Measurements from ENCODE around the gene MICALL2. TPM values are rescaled to one million over a fixed set of nuclear protein-coding genes. Genes with fewer than 3 reads are reported as not detected.

MICALL2 gene
- total and polyA plus RNA-seq, 8 donors = 8.3 to 93.6 (median 12.8) TPM

DNA sequence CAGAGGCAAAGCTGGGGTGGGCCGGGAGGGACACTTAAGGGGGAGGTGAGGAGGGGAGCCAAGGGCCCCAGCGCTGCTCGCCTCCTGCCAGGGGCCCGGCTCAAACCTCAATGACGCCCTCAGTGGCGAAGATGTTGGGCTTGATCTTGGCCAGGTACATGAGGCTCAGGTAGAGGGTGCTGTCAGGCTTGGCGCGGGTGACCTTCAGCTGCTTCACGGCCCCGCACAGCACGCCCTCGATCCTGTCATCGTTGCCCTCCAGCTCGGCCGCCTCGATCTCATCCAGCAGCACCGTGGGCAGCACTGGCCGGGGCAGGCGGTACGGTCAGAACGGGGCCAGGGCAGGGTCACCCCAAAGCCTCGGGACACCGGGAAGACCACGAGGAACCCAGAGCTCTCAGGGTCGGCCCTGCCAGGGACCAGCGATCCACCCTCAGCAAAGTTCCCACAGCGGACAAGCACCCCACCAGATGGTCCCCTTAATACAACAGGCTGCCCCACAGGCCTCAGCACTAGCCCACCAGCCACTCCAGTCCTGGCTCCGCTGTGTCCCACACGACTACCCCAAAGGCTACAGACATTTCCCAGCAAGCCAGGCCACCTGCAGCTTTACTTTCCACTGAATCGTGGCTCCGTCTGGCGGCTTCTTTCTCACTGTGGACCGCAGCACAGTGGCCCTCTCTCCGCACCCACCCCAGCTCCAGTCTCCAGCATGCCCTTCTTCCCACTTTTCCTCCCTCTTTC is 41.0 kb upstream of the MICALL2 start:
- Histone ChIP-seq H3K27ac (no peak overlapping the region), H3K4me1 (peaks cover 0 to 9% (median 8%) of the 10 kb centered on the region in 3 donors), H3K36me3 (peaks cover 0 to 37% (median 19%) of the 10 kb centered on the region in 3 donors), H3K4me3 (no peak overlapping the region), H3K27me3 (no peaks in the 10 kb centered on the region), H3K9me3 (no peaks in the 10 kb centered on the region)
- intact Hi-C loops (cut with DNase I) = loop anchor here in 1 of 3 donors (10.0 kb wide), 1 partner anchor 55 kb away; no protein-coding TSS in a partner anchor
- ATAC-seq = no peak
- FAIRE-seq = no peak
- peak in 1 of 6 donors; percentile 64 for DNase-seq
- TF ChIP-seq, protein P1, sequence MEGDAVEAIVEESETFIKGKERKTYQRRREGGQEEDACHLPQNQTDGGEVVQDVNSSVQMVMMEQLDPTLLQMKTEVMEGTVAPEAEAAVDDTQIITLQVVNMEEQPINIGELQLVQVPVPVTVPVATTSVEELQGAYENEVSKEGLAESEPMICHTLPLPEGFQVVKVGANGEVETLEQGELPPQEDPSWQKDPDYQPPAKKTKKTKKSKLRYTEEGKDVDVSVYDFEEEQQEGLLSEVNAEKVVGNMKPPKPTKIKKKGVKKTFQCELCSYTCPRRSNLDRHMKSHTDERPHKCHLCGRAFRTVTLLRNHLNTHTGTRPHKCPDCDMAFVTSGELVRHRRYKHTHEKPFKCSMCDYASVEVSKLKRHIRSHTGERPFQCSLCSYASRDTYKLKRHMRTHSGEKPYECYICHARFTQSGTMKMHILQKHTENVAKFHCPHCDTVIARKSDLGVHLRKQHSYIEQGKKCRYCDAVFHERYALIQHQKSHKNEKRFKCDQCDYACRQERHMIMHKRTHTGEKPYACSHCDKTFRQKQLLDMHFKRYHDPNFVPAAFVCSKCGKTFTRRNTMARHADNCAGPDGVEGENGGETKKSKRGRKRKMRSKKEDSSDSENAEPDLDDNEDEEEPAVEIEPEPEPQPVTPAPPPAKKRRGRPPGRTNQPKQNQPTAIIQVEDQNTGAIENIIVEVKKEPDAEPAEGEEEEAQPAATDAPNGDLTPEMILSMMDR (IDR thresholded peaks at IDR 0.05) = no peak
- WGBS, 2 donors = 91 to 95% methylated on average over 34 of the region's 34 CpGs

DNA sequence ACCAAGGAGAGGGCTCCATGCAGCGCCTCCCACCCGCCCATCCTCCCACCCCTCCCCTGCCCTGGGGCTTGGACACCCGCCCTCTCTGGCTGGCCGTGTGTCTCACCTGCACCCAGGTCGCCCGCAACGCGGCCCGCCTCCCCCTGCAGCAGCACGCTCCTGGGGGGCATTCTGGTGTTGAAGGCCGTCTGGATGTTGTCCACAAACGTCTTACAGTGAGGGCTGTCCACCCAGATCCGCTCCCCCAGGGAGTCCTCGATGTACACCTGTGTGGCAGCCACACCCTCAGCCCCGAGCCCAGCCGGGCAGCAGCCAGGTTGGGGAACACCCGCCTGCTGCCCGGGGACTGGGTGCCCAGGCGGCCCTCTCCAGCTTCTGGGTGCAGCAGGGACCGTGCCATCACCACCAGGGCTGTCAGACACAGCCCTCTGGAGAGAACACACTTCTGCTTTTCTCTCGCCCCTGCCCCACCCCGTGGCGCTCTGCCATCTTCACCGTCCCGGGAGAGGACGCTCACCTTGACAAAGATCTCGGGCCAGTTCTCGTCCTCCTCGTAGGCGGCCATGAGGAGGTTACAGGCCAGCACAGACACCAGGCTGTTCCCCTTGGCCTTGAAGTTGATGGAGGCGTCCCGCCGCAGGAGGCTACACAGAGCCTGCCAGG is 40.2 kb upstream of the MICALL2 start:
- Histone ChIP-seq H3K4me1 (peaks cover 0 to 9% (median 8%) of the 10 kb centered on the region in 3 donors), H3K27ac (no peak overlapping the region), H3K27me3 (no peaks in the 10 kb centered on the region), H3K4me3 (no peak overlapping the region), H3K9me3 (no peaks in the 10 kb centered on the region), H3K36me3 (peaks cover 0 to 44% (median 19%) of the 10 kb centered on the region in 3 donors)
- DNase-seq = peak in 1 of 6 donors; percentile 64
- FAIRE-seq = no peak
- ATAC-seq = no peak
- WGBS, 2 donors = 89 to 93% methylated on average over 32 to 33 of the region's 33 CpGs
- intact Hi-C loops (cut with DNase I) = loop anchor here in 1 of 3 donors (10.0 kb wide), 1 partner anchor 55 kb away; no protein-coding TSS in a partner anchor
- TF ChIP-seq, protein P1 (IDR thresholded peaks at IDR 0.05) = no peak

DNA sequence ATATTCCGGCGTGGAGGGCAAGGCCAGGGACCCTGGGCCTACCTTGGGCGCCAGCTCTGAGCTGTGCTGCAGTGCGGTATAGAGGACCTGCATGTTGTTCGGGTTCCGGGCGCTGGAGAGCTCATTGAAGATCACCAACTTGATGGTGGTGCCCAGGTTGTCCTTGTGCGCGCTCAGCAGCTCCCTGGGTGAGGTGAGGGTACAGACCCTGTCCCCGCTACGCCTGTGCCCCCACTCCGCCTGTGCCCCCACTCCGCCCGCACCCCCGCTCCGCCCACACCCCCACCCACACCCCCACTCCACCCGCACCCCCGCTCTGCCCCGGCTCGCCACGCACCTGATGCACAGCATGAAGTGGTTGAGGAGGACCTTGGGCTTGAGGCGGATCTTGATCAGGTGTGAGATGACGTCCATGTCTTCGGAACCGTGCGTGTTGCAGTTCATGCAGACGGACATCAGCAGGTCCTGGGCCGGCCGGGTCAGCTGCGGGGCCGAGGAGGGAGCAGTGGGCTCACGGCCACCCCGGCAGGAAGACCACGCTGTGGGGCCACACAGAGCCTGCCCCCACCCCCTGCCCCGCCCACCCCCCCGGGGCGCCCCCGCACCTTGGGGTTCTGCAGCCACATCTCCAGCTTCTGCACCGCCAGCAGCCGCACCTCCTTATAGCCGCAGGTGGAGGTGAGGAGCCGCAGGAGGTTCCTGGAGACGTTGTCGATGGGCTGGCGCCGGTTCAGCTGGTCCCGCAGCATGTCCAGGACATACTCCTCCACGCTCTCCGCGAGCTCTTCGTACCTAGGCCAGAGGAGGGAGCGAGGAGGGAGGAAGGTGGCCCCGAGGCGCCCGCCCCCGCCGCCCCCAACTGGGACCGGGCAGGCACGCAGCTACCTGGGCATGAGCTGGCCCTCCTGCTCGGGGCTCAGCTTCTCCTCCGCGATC is 39.4 kb upstream of the MICALL2 start:
- Histone ChIP-seq H3K27me3 (no peaks in the 10 kb centered on the region), H3K27ac (no peak overlapping the region), H3K4me3 (no peak overlapping the region), H3K9me3 (no peaks in the 10 kb centered on the region), H3K36me3 (peaks cover 0 to 45% (median 19%) of the 10 kb centered on the region in 3 donors), H3K4me1 (peaks cover 0 to 9% (median 8%) of the 10 kb centered on the region in 3 donors)
- FAIRE-seq (no peak), DNase-seq (peak in 1 of 6 donors; percentile 74), ATAC-seq (no peak)
- 95 to 96% methylated on average over 47 to 62 of the region's 62 CpGs for WGBS, 2 donors
- TF ChIP-seq, protein P1 (IDR thresholded peaks at IDR 0.05) = no peak
- intact Hi-C loops (cut with DNase I) = no loop called here

DNA sequence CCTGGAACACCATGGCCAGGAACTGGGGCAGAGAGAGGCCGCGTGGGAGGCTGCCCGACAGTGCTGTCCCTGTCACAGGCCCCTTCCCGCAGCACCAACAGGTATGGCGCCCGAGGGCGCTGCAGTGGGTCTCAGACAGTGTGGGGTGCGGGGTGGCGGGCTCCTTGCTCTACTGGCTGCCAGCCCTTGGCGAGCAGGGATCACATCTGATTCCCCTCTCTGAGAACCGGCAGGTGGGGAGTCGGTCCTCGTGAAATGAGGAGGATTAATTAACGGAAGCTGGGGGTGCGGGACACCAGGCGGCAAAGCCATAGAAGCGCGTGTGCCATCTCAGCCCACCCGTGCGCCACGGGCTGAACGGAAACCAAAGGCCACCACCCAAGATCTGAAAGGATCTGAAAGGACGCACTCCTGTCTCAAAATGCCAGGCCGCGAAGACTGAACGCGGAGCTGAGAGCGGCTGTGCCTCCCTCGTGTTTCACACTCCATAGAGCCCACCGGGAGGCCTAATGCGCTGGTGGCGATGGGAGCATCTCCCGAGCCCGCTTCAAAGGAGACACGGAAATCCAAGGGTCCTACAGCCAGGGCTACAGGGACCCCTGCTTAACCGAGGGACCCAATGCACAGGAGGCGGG is 38.1 kb upstream of the MICALL2 start:
- no peak overlapping the region for H3K27ac ChIP-seq
- ATAC-seq (no peak), FAIRE-seq (no peak), DNase-seq (peak in 1 of 6 donors; percentile 40)
- H3K9me3 ChIP-seq = no peaks in the 10 kb centered on the region
- H3K27me3 ChIP-seq = no peaks in the 10 kb centered on the region
- TF ChIP-seq, protein P1 (IDR thresholded peaks at IDR 0.05) = no peak
- 93 to 94% methylated on average over 37 of the region's 37 CpGs for WGBS, 2 donors
- intact Hi-C loops (cut with DNase I) = no loop called here
- peaks cover 0 to 50% (median 19%) of the 10 kb centered on the region in 3 donors for H3K36me3 ChIP-seq
- no peaks in the 10 kb centered on the region for H3K4me1 ChIP-seq
- no peak overlapping the region for H3K4me3 ChIP-seq
